ENCODE results near the gene TTC23.

TTC23 gene

GRCh38 chr15:99165020-99165790 is 84.2 kb downstream of the TTC23 start:
- no peak for DNase-seq (ENCODE audit: low read depth in 2 of 2)

- no peak for DNase-seq (ENCODE audit: low read depth in 2 of 2)
Observed at GRCh38 chr15:99164119-99164518, 85.3 kb downstream of the TTC23 start.

- no peak for DNase-seq (ENCODE audit: low read depth in 2 of 2)
Observed at GRCh38 chr15:99163271-99164062, 85.9 kb downstream of the TTC23 start.

GRCh38 chr15:99158626-99159412 is 90.6 kb downstream of the TTC23 start:
- DNase-seq (ENCODE audit: low read depth in 2 of 2): no peak

GRCh38 chr15:99157456-99157855 is 91.9 kb downstream of the TTC23 start:
- DNase-seq (ENCODE audit: low read depth in 2 of 2): no peak

GRCh38 chr15:99155961-99156443 is 93.4 kb downstream of the TTC23 start:
- DNase-seq (ENCODE audit: low read depth in 2 of 2): no peak

- DNase-seq (ENCODE audit: low read depth in 2 of 2): no peak
Observed at GRCh38 chr15:99154271-99154670, 95.1 kb downstream of the TTC23 start.

GRCh38 chr15:99153026-99153535 is 96.3 kb downstream of the TTC23 start:
- DNase-seq (ENCODE audit: low read depth in 2 of 2): no peak

GRCh38 chr15:99151156-99151555 is 98.2 kb downstream of the TTC23 start:
- no peak for DNase-seq (ENCODE audit: low read depth in 2 of 2)

GRCh38 chr15:99149366-99149765 is 100.0 kb downstream of the TTC23 start:
- DNase-seq (ENCODE audit: low read depth in 2 of 2): no peak

GRCh38 chr15:99148851-99149276 is 100.5 kb downstream of the TTC23 start:
- no peak for DNase-seq (ENCODE audit: low read depth in 2 of 2)

- no peak for DNase-seq (ENCODE audit: low read depth in 2 of 2)
Observed at GRCh38 chr15:99146661-99147060, 102.7 kb downstream of the TTC23 start.

- no peak for DNase-seq (ENCODE audit: low read depth in 2 of 2)
Observed at GRCh38 chr15:99145778-99146177, 103.6 kb downstream of the TTC23 start.

GRCh38 chr15:99145005-99145404 is 104.4 kb downstream of the TTC23 start:
- no peak for DNase-seq (ENCODE audit: low read depth in 2 of 2)

GRCh38 chr15:99143655-99144610 is 105.4 kb downstream of the TTC23 start:
- DNase-seq (ENCODE audit: low read depth in 2 of 2): no peak

GRCh38 chr15:99143242-99143641 is 106.1 kb downstream of the TTC23 start:
- no peak for DNase-seq (ENCODE audit: low read depth in 2 of 2)

- DNase-seq (ENCODE audit: low read depth in 2 of 2): no peak
Observed at GRCh38 chr15:99142562-99142961, 106.8 kb downstream of the TTC23 start.

GRCh38 chr15:99141943-99142342 is 107.4 kb downstream of the TTC23 start:
- DNase-seq (ENCODE audit: low read depth in 2 of 2): no peak

- DNase-seq (ENCODE audit: low read depth in 2 of 2): no peak
Observed at GRCh38 chr15:99140590-99140989, 108.8 kb downstream of the TTC23 start.

- no peak for DNase-seq (ENCODE audit: low read depth in 2 of 2)
Observed at GRCh38 chr15:99139276-99139675, 110.1 kb downstream of the TTC23 start.

GRCh38 chr15:99138491-99138982 is 110.8 kb downstream of the TTC23 start:
- no peak for DNase-seq (ENCODE audit: low read depth in 2 of 2)

Data from stimulated activated CD4-positive, alpha-beta T cell treated with anti-CD3 and anti-CD28 coated beads, Interleukin-4, amount 100 ng/mL, for 48 hours (primary cell).